ENCODE measurements around the gene ZNF106. TPM values are rescaled to one million over a fixed set of nuclear protein-coding genes. Genes with fewer than 3 reads are reported as not detected.

Gene ZNF106
- total and polyA plus RNA-seq, 2 experiments from 2014 or later: 30.1 to 44.5 TPM

GRCh38 chr15:42365921-42366550 lies 124.9 kb downstream of the ZNF106 start:
- H4K20me1 ChIP-seq (ENCODE audit: insufficient read depth, poor library complexity, severe bottlenecking): no peaks in the 10 kb centered on the region
- no peaks in the 10 kb centered on the region for H3K9me3 ChIP-seq (ENCODE audit: low read depth)
- H3K4me3 ChIP-seq: no peak overlapping the region
- H3K27ac ChIP-seq: no peak overlapping the region
- 84% methylated on average over 5 of the region's 5 CpGs for WGBS (ENCODE audit: low lambda C conversion rate, missing lambda C conversion rate)
- no peaks in the 10 kb centered on the region for H3K4me1 ChIP-seq (ENCODE audit: insufficient read depth)
- TF ChIP-seq CTCF (IDR thresholded peaks at IDR 0.05; ENCODE audit: poor library complexity) (no peak), EZH2 (IDR thresholded peaks at IDR 0.05; ENCODE audit: borderline replicate concordance) (no peak), EZH2phosphoT487 (IDR thresholded peaks at IDR 0.05; ENCODE audit: low read depth, severe bottlenecking, unreplicated experiment) (no peak)
- H3K27me3 ChIP-seq: no peaks in the 10 kb centered on the region
- DNase-seq (ENCODE audit: low spot score): no peak
- no peak overlapping the region for H3K4me2 ChIP-seq
- no peaks in the 10 kb centered on the region for H3K9me2 ChIP-seq (replicated peaks; ENCODE audit: insufficient read depth)
- H3K79me2 ChIP-seq: no peaks in the 10 kb centered on the region
- H3K36me3 ChIP-seq (replicated peaks; ENCODE audit: insufficient read depth, low read depth): no peaks in the 10 kb centered on the region
- no peak overlapping the region for H2AFZ ChIP-seq

- Histone ChIP-seq H3K9me2 (replicated peaks; ENCODE audit: insufficient read depth) (no peaks in the 10 kb centered on the region), H3K27me3 (no peaks in the 10 kb centered on the region), H3K36me3 (replicated peaks; ENCODE audit: insufficient read depth, low read depth) (no peaks in the 10 kb centered on the region), H3K4me3 (no peak overlapping the region), H3K4me1 (ENCODE audit: insufficient read depth) (no peaks in the 10 kb centered on the region), H3K27ac (no peak overlapping the region), H3K79me2 (no peaks in the 10 kb centered on the region), H4K20me1 (ENCODE audit: insufficient read depth, poor library complexity, severe bottlenecking) (no peaks in the 10 kb centered on the region), H3K4me2 (no peak overlapping the region), H2AFZ (no peak overlapping the region), H3K9me3 (ENCODE audit: low read depth) (no peaks in the 10 kb centered on the region)
- 68% methylated on average over 1 of the region's 1 CpG for WGBS (ENCODE audit: low lambda C conversion rate, missing lambda C conversion rate)
- DNase-seq (ENCODE audit: low spot score): no peak
- TF ChIP-seq CTCF (IDR thresholded peaks at IDR 0.05; ENCODE audit: poor library complexity) (no peak), EZH2phosphoT487 (IDR thresholded peaks at IDR 0.05; ENCODE audit: low read depth, severe bottlenecking, unreplicated experiment) (no peak), EZH2 (IDR thresholded peaks at IDR 0.05; ENCODE audit: borderline replicate concordance) (no peak)
Observed at GRCh38 chr15:42364529-42364928, 126.4 kb downstream of the ZNF106 start.

GRCh38 chr15:42363942-42364341 lies 127.0 kb downstream of the ZNF106 start:
- Histone ChIP-seq H3K4me1 (ENCODE audit: insufficient read depth) (no peaks in the 10 kb centered on the region), H3K4me2 (no peak overlapping the region), H3K79me2 (no peaks in the 10 kb centered on the region), H4K20me1 (ENCODE audit: insufficient read depth, poor library complexity, severe bottlenecking) (no peaks in the 10 kb centered on the region), H3K4me3 (no peak overlapping the region), H3K9me3 (ENCODE audit: low read depth) (no peaks in the 10 kb centered on the region), H2AFZ (no peak overlapping the region), H3K27me3 (no peaks in the 10 kb centered on the region), H3K27ac (no peak overlapping the region), H3K9me2 (replicated peaks; ENCODE audit: insufficient read depth) (no peaks in the 10 kb centered on the region), H3K36me3 (replicated peaks; ENCODE audit: insufficient read depth, low read depth) (no peaks in the 10 kb centered on the region)
- TF ChIP-seq CTCF (IDR thresholded peaks at IDR 0.05; ENCODE audit: poor library complexity) (no peak), EZH2 (IDR thresholded peaks at IDR 0.05; ENCODE audit: borderline replicate concordance) (no peak), EZH2phosphoT487 (IDR thresholded peaks at IDR 0.05; ENCODE audit: low read depth, severe bottlenecking, unreplicated experiment) (no peak)
- DNase-seq (ENCODE audit: low spot score): no peak

All from hepatocyte (in vitro differentiated cells).